H9 (cell line): ENCODE data around the gene CDH4. TPM values are rescaled to one million over a fixed set of nuclear protein-coding genes. Genes with fewer than 3 reads are reported as not detected.

Source experiments
- DNase-seq: peaks from one replicate; pipeline ENCODE4 v3.0.0-alpha.2; 2017
- H2AFZ ChIP-seq: one replicate; pipeline ENCODE4 v1.6.1; 2013; ENCODE audit warnings: mild to moderate bottlenecking, low read length, control low read depth, moderate library complexity
- H2AK5ac ChIP-seq: 2 replicates; pipeline ENCODE4 v1.6.1; 2013; ENCODE audit warnings: low read length, control low read depth, mixed read lengths; ENCODE audit not compliant: insufficient read length
- H2BK120ac ChIP-seq: one replicate; pipeline ENCODE4 v1.6.1; 2013; ENCODE audit warnings: low read depth, mild to moderate bottlenecking, low read length, control low read depth, inconsistent platforms; ENCODE audit not compliant: poor library complexity, severe bottlenecking
- H2BK12ac ChIP-seq: 2 replicates; pipeline ENCODE4 v1.6.1; 2013; ENCODE audit warnings: low read length, control low read depth, mixed read lengths, low read depth; ENCODE audit not compliant: insufficient read length
- H2BK15ac ChIP-seq: 2 replicates; pipeline ENCODE4 v1.6.1; 2013; ENCODE audit warnings: low read depth, low read length, control low read depth
- H2BK20ac ChIP-seq: one replicate; pipeline ENCODE4 v1.6.1; 2013; ENCODE audit warnings: low read depth, mild to moderate bottlenecking, low read length, control low read depth, inconsistent platforms; ENCODE audit not compliant: poor library complexity, severe bottlenecking
- H2BK5ac ChIP-seq: 2 replicates; pipeline ENCODE4 v1.6.1; 2013; ENCODE audit warnings: low read length, control low read depth, mixed read lengths; ENCODE audit not compliant: insufficient read length
- H3K14ac ChIP-seq: 2 replicates; pipeline ENCODE4 v1.6.1; 2013; ENCODE audit warnings: low read length, control low read depth; ENCODE audit not compliant: insufficient read depth
- H3K18ac ChIP-seq: 2 replicates; pipeline ENCODE4 v1.6.1; 2013; ENCODE audit warnings: low read depth, mild to moderate bottlenecking, mixed read lengths, low read length, control low read depth; ENCODE audit not compliant: insufficient read length
- H3K23ac ChIP-seq: 2 replicates; pipeline ENCODE4 v1.6.1; 2013; ENCODE audit warnings: low read length, control low read depth, mixed read lengths, low read depth; ENCODE audit not compliant: insufficient read length
- H3K23me2 ChIP-seq: 2 replicates; pipeline ENCODE4 v1.6.1; 2013; ENCODE audit warnings: low read depth, mild to moderate bottlenecking, mixed read lengths, low read length, control low read depth; ENCODE audit not compliant: insufficient read length, poor library complexity, severe bottlenecking
- H3K27ac ChIP-seq: 2 replicates; pipeline ENCODE4 v1.5.1; 2013; ENCODE audit warnings: low read length, control low read depth, mixed read lengths, low read depth; ENCODE audit not compliant: insufficient read length
- H3K27me3 ChIP-seq: 2 replicates; pipeline ENCODE4 v1.6.1; 2013; ENCODE audit warnings: low read length, control low read depth, inconsistent platforms; ENCODE audit not compliant: insufficient read depth
- H3K4ac ChIP-seq: 2 replicates; pipeline ENCODE4 v1.6.1; 2013; ENCODE audit warnings: low read depth, mild to moderate bottlenecking, control low read depth, inconsistent platforms, low read length, moderate library complexity
- H3K4me1 ChIP-seq: 2 replicates; pipeline ENCODE4 v1.6.1; 2013; ENCODE audit warnings: low read length, control low read depth, inconsistent platforms; ENCODE audit not compliant: insufficient read depth
- H3K4me2 ChIP-seq: 2 replicates; pipeline ENCODE4 v1.6.1; 2013; ENCODE audit warnings: low read length, control low read depth, mixed read lengths; ENCODE audit not compliant: insufficient read length, insufficient read depth
- H3K56ac ChIP-seq: 2 replicates; pipeline ENCODE4 v1.6.1; 2013; ENCODE audit warnings: low read depth, mild to moderate bottlenecking, mixed read lengths, low read length, control low read depth; ENCODE audit not compliant: insufficient read length
- H3K79me1 ChIP-seq: 2 replicates; pipeline ENCODE4 v1.6.1; 2013; ENCODE audit warnings: low read depth, mild to moderate bottlenecking, moderate library complexity, low read length, control low read depth, inconsistent platforms; ENCODE audit not compliant: insufficient read depth, poor library complexity, severe bottlenecking
- H3K79me2 ChIP-seq: 2 replicates; pipeline ENCODE4 v1.6.1; 2013; ENCODE audit warnings: low read length, control low read depth, inconsistent platforms; ENCODE audit not compliant: insufficient read depth
- H3K9ac ChIP-seq: 2 replicates; pipeline ENCODE4 v1.6.1; 2013; ENCODE audit warnings: low read length, control low read depth, mixed read lengths; ENCODE audit not compliant: insufficient read length; ENCODE audit errors: extremely low read depth
- H3K9me3 ChIP-seq: one replicate; pipeline ENCODE4 v1.6.1; 2013; ENCODE audit warnings: low read depth, low read length, inconsistent platforms; ENCODE audit not compliant: control insufficient read depth
- H3T11ph ChIP-seq: one replicate; pipeline ENCODE4 v1.6.1; 2013; ENCODE audit warnings: mild to moderate bottlenecking, low read length, control low read depth, inconsistent platforms
- H4K20me1 ChIP-seq: one replicate; pipeline ENCODE4 v1.6.1; 2013; ENCODE audit not compliant: control insufficient read depth, insufficient read length, insufficient read depth
- H4K5ac ChIP-seq: 2 replicates; pipeline ENCODE4 v1.6.1; 2013; ENCODE audit warnings: low read depth, mild to moderate bottlenecking, mixed read lengths, low read length, control low read depth; ENCODE audit not compliant: insufficient read length
- H4K8ac ChIP-seq: replicated peaks from 2 replicates; pipeline ENCODE4 v1.6.1; 2013; ENCODE audit warnings: low read length, control low read depth, mixed read lengths, low read depth; ENCODE audit not compliant: insufficient read length
- H4K91ac ChIP-seq: 2 replicates; pipeline ENCODE4 v1.6.1; 2013; ENCODE audit warnings: low read depth, mild to moderate bottlenecking, moderate library complexity, mixed read lengths, low read length, control low read depth; ENCODE audit not compliant: insufficient read length
- H3K27ac Mint-ChIP-seq, 3 experiments: 2 replicates in 2 of 3; 3 replicates in 1 of 3; pipeline ENCODE4 v1.8.0; 2020 to 2021; ENCODE audit warnings: mixed read lengths in 3 of 3, mild to moderate bottlenecking in 1 of 3, moderate library complexity in 1 of 3
- H3K27me3 Mint-ChIP-seq: 2 replicates; pipeline ENCODE4 v1.8.0; 2021; ENCODE audit warnings: low read depth, mild to moderate bottlenecking, moderate library complexity, mixed read lengths
- H3K36me3 Mint-ChIP-seq, 3 experiments: 2 replicates in 2 of 3; 3 replicates in 1 of 3; pipeline ENCODE4 v1.8.0; 2020 to 2021; ENCODE audit warnings: low read depth in 3 of 3, mixed read lengths in 3 of 3; ENCODE audit not compliant: insufficient read depth in 1 of 3
- H3K4me1 Mint-ChIP-seq, 2 experiments: 2 replicates each; pipeline ENCODE4 v1.8.0; 2020; ENCODE audit warnings: mixed read lengths in 2 of 2
- H3K4me3 Mint-ChIP-seq, 2 experiments: 2 replicates in 1 of 2; 3 replicates in 1 of 2; pipeline ENCODE4 v1.8.0; 2020 to 2021; ENCODE audit warnings: mild to moderate bottlenecking in 2 of 2, mixed read lengths in 2 of 2, moderate library complexity in 1 of 2
- H3K9me3 Mint-ChIP-seq, 2 experiments: 2 replicates in 1 of 2; 3 replicates in 1 of 2; pipeline ENCODE4 v1.8.0; 2020; ENCODE audit warnings: mild to moderate bottlenecking in 2 of 2, mixed read lengths in 2 of 2, moderate library complexity in 1 of 2
- WGBS: extraction: QIAGEN DNeasy Blood & Tissue Kit; methylation state at CpG from one replicate; pipeline ENCODE4 v1.1.7; 2013; ENCODE audit warnings: missing lambda C conversion rate, low lambda C conversion rate, mixed read lengths; ENCODE audit not compliant: insufficient read length; ENCODE audit errors: extremely low coverage; 5-methylcytosine and 5-hydroxymethylcytosine counted together
- total RNA-seq: library from RNA; stranded (reverse); gene quantifications from 2 replicates; pipeline ENCODE4 v1.2.1, GENCODE V29; 2021
- TF ChIP-seq, protein P1 (sequence below): fragments of 200-600 bp; sonication (generic); conservative IDR thresholded peaks from 3 replicates; pipeline ENCODE4 v1.8.0; 2021; ENCODE audit warnings: antibody characterized with exemption, mild to moderate bottlenecking

Gene CDH4
- total RNA-seq, 1 experiment from 2014 or later: 3.0 TPM

DNA sequence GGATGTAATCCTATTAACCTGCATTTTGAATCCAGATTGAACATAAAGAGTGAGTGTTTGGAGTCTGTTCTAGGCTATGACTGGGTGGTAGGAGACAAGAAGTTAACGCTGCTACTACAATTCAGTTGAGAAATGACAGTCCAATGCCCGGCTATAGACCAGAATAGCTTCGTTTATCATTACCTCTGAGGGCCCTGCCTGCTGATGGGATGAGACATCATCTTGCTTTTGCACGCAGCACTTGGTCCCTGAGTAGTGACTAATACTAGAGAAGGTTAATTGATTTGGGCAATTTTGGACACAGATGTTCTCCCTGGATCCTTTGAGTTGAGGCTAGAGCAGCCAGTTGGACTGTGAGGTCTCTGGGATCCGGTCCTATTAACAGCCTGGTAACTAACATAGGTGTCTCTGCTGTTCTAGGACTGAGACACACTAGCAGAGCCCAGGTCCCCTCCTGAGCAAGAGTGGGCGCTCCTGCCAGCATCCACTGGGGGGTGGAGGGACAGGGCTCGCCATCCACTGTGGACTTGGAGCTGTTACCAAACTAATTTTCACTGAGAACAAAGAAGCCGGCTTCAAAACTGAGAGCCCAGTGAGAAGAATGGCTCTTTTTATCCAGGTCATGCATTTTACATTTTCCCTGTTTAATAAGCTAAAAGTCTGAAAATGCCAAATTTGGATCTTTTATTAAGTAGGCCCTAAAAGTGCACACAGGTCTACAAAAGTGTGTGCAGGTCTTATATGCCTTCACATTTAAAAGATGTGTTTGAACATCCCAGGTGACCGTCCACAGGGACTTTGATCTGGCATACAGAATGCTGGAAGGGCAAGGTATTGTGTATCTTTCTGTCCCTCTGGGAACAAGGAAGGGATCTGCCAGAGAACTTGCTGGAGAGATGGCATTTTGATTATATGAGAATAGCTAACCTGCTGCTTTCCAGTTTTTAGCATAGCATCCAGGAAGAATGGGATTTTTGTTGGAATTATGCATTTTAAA, 212.5 kb downstream of the CDH4 start:
- Histone ChIP-seq H3K4me1 (no peaks in the 10 kb centered on the region), H2BK12ac (no peak overlapping the region), H3K18ac (no peak overlapping the region), H4K5ac (no peak overlapping the region), H3K23ac (no peak overlapping the region), H2BK20ac (no peak overlapping the region), H3K23me2 (no peaks in the 10 kb centered on the region), H2BK15ac (no peak overlapping the region), H2BK5ac (no peak overlapping the region), H4K91ac (no peak overlapping the region), H3T11ph (no peak overlapping the region), H2AK5ac (no peak overlapping the region), H3K79me1 (no peaks in the 10 kb centered on the region), H3K27ac (no peak overlapping the region), H3K4ac (no peak overlapping the region), H3K79me2 (no peaks in the 10 kb centered on the region), H3K9ac (no peak overlapping the region), H3K9me3 (peaks cover 4% of the 10 kb centered on the region), H2AFZ (no peak overlapping the region), H4K8ac (no peak overlapping the region), H2BK120ac (no peak overlapping the region), H3K4me2 (no peak overlapping the region), H3K14ac (no peak overlapping the region), H3K27me3 (no peaks in the 10 kb centered on the region), H4K20me1 (no peaks in the 10 kb centered on the region), H3K56ac (no peak overlapping the region)
- no peak for DNase-seq
- Mint-ChIP-seq H3K27ac (no peak overlapping the region), H3K4me3 (no peak overlapping the region), H3K4me1 (peaks cover 6 to 14% of the 10 kb centered on the region in 2 experiments), H3K36me3 (peaks cover 24 to 42% (median 34%) of the 10 kb centered on the region in 3 experiments), H3K9me3 (peaks cover 39 to 49% of the 10 kb centered on the region in 2 experiments), H3K27me3 (peaks cover 33% of the 10 kb centered on the region)
- TF ChIP-seq, protein P1, sequence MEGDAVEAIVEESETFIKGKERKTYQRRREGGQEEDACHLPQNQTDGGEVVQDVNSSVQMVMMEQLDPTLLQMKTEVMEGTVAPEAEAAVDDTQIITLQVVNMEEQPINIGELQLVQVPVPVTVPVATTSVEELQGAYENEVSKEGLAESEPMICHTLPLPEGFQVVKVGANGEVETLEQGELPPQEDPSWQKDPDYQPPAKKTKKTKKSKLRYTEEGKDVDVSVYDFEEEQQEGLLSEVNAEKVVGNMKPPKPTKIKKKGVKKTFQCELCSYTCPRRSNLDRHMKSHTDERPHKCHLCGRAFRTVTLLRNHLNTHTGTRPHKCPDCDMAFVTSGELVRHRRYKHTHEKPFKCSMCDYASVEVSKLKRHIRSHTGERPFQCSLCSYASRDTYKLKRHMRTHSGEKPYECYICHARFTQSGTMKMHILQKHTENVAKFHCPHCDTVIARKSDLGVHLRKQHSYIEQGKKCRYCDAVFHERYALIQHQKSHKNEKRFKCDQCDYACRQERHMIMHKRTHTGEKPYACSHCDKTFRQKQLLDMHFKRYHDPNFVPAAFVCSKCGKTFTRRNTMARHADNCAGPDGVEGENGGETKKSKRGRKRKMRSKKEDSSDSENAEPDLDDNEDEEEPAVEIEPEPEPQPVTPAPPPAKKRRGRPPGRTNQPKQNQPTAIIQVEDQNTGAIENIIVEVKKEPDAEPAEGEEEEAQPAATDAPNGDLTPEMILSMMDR: no peak
- WGBS: no CpG with 5 or more reads among the region's 9 CpGs
